ENCODE data around the gene MYO1B.

DNA sequence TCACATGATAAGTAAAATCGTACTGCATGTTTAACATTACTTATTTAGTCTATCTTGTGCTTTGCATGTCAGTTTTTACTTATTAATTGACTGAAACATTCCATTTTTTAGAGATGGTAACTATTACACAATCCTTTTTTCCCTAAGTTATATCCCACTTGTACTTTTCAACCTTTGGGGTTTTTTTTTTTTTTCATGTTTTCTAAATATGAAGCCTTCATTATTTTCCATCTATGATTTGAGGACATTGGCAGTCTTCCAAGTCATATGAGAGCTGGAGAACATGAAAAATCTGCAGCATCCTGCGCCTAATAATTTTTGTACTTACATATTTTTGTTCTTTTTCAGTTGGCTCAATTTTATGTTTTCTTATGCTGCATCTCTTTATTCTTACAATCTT, 113.9 kb downstream of the MYO1B start:
- TF ChIP-seq, protein P1, sequence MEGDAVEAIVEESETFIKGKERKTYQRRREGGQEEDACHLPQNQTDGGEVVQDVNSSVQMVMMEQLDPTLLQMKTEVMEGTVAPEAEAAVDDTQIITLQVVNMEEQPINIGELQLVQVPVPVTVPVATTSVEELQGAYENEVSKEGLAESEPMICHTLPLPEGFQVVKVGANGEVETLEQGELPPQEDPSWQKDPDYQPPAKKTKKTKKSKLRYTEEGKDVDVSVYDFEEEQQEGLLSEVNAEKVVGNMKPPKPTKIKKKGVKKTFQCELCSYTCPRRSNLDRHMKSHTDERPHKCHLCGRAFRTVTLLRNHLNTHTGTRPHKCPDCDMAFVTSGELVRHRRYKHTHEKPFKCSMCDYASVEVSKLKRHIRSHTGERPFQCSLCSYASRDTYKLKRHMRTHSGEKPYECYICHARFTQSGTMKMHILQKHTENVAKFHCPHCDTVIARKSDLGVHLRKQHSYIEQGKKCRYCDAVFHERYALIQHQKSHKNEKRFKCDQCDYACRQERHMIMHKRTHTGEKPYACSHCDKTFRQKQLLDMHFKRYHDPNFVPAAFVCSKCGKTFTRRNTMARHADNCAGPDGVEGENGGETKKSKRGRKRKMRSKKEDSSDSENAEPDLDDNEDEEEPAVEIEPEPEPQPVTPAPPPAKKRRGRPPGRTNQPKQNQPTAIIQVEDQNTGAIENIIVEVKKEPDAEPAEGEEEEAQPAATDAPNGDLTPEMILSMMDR (IDR thresholded peaks at IDR 0.05): no peak
- TF ChIP-seq POLR2A (IDR thresholded peaks at IDR 0.05): no peak
